ENCODE measurements around the gene SALL3.
"Not testable (repeated sequence)": the region's sequence is repeated elsewhere in the genome, so short reads cannot be mapped to it uniquely, and the experiment has no call there.

- not testable (repeated sequence) for TF ChIP-seq NRF1 (IDR thresholded peaks at IDR 0.05; ENCODE audit: low read depth, low read length); CTCF (IDR thresholded peaks at IDR 0.05; ENCODE audit: control extremely low read depth in 1 of 3, insufficient read depth in 1 of 3, low read depth in 1 of 3, low read length in 3 of 3); GTF2F1 (IDR thresholded peaks at IDR 0.05; ENCODE audit: borderline replicate concordance, low read depth, low read length); EGR1 (IDR thresholded peaks at IDR 0.05; ENCODE audit: borderline replicate concordance, low read depth, low read length); USF2 (IDR thresholded peaks at IDR 0.05; ENCODE audit: low read length); NANOG (IDR thresholded peaks at IDR 0.05; ENCODE audit: insufficient read depth, low read depth, low read length, poor library complexity, severe bottlenecking); KDM1A (IDR thresholded peaks at IDR 0.05; ENCODE audit: borderline replicate concordance, low read length); JUN (IDR thresholded peaks at IDR 0.05; ENCODE audit: low read depth, low read length)
These were observed 14.9 kb upstream of the SALL3 start for GRCh38 chr18:78964727-78965126.

Data from H1 (cell line).